Lung (tissue), 12 donors: ENCODE results near the gene TOX2. TPM values are rescaled to one million over a fixed set of nuclear protein-coding genes. Genes with fewer than 3 reads are reported as not detected.

Source experiments
- ATAC-seq: fragments of 200-7000 bp; cut with Tn5 transposase; one replicate; pipeline ENCODE4 v1.9.1; 2020; ENCODE audit warnings: moderate number of reproducible peaks; ENCODE audit not compliant: insufficient read depth, low FRiP score
- DNase-seq, 3 donors: peaks; one replicate each; pipeline ENCODE4 v3.0.0-alpha.2; 2013 to 2017
- H3K27ac ChIP-seq, 2 donors: one replicate each; pipeline ENCODE4 v1.5.1; 2013; ENCODE audit warnings: mild to moderate bottlenecking in 2 of 2, moderate library complexity in 2 of 2, control low read depth in 1 of 2, inconsistent platforms in 1 of 2, low read depth in 1 of 2, low read length in 1 of 2
- H3K27me3 ChIP-seq, 3 donors: one replicate each; pipeline ENCODE4 v1.5.1; 2013; ENCODE audit warnings: low read length in 2 of 3; ENCODE audit not compliant: control insufficient read depth in 3 of 3, insufficient read depth in 3 of 3
- H3K36me3 ChIP-seq, 4 donors: one replicate each; pipeline ENCODE4 v1.5.1; 2013; ENCODE audit warnings: low read length in 4 of 4, mild to moderate bottlenecking in 1 of 4, moderate library complexity in 1 of 4; ENCODE audit not compliant: control insufficient read depth in 4 of 4, insufficient read depth in 4 of 4
- H3K4me1 ChIP-seq, 5 donors: one replicate each; pipeline ENCODE4 v1.5.1; 2013; ENCODE audit warnings: low read length in 5 of 5, mild to moderate bottlenecking in 2 of 5, moderate library complexity in 1 of 5; ENCODE audit not compliant: control insufficient read depth in 5 of 5, insufficient read depth in 5 of 5
- H3K4me3 ChIP-seq: one replicate; pipeline ENCODE4 v1.5.1; 2013; ENCODE audit warnings: mild to moderate bottlenecking, control low read depth, moderate library complexity
- H3K9ac ChIP-seq, 2 donors: one replicate each; pipeline ENCODE4 v1.5.1; 2013; ENCODE audit warnings: low read length in 2 of 2, control low read depth in 1 of 2; ENCODE audit not compliant: insufficient read depth in 1 of 2
- H3K9me3 ChIP-seq, 4 donors: one replicate each; pipeline ENCODE4 v1.5.1; 2013; ENCODE audit warnings: low read length in 3 of 4, mild to moderate bottlenecking in 1 of 4, moderate library complexity in 1 of 4; ENCODE audit not compliant: control insufficient read depth in 4 of 4, insufficient read depth in 3 of 4
- CTCF ChIP-seq: IDR thresholded peaks from 2 replicates; pipeline ENCODE4 v1.5.1; 2012; ENCODE audit warnings: mild to moderate bottlenecking; ENCODE audit errors: control extremely low read depth, extremely low read depth
- WGBS, 2 donors: extraction: QIAGEN DNeasy Blood & Tissue Kit; methylation state at CpG; one replicate each; pipeline ENCODE4 v1.1.7; 2013; 5-methylcytosine and 5-hydroxymethylcytosine counted together
- polyA plus RNA-seq, 2 donors: library from polyadenylated mRNA; stranded (reverse); fragments of 200-250 nt; gene quantifications; one replicate each; pipeline ENCODE4 v1.2.1, GENCODE V29; 2013
- total RNA-seq, 2 donors: library from RNA; depleted of rRNA in 1 of 2; stranded (reverse); fragments of >200 nt in 1 of 2; gene quantifications; one replicate each; pipeline ENCODE4 v1.2.1, GENCODE V29; 2014 to 2021
- donor health status: control.
- donor health status: control.
- donor health status: Bipolar disorder and iron deficiency.
- donor health status: healthy.
- donor health status: DM: yes; HTN: yes; CAD: no.

TOX2 gene
- total and polyA plus RNA-seq, 4 donors = 12.0 to 25.5 (median 16.6) TPM

GRCh38 chr20:44065401-44066340, 151.0 kb downstream of the TOX2 start:
- no peak for ATAC-seq
- Histone ChIP-seq H3K27me3 (no peaks in the 10 kb centered on the region), H3K36me3 (peaks cover 0 to 8% (median 3%) of the 10 kb centered on the region in 4 donors), H3K9ac (no peak overlapping the region), H3K4me1 (no peaks in the 10 kb centered on the region), H3K27ac (no peak overlapping the region), H3K9me3 (no peaks in the 10 kb centered on the region), H3K4me3 (no peak overlapping the region)
- no peak for TF ChIP-seq CTCF
- WGBS, 2 donors = 94 to 96% methylated on average over 20 of the region's 20 CpGs
- DNase-seq = no peak

- no peak for TF ChIP-seq CTCF
- ATAC-seq = no peak
- WGBS, 2 donors = 91% methylated on average over 15 of the region's 15 CpGs
Observed at GRCh38 chr20:44066645-44067606, 152.3 kb downstream of the TOX2 start.

GRCh38 chr20:44067650-44068081, 153.0 kb downstream of the TOX2 start:
- no peak overlapping the region for H3K27ac ChIP-seq
- no peak overlapping the region for H3K9ac ChIP-seq
- H3K27me3 ChIP-seq = no peaks in the 10 kb centered on the region
- H3K4me1 ChIP-seq = no peaks in the 10 kb centered on the region
- H3K36me3 ChIP-seq = peaks cover 0 to 8% (median 3%) of the 10 kb centered on the region in 4 donors
- TF ChIP-seq CTCF = no peak
- H3K4me3 ChIP-seq = no peak overlapping the region
- no peaks in the 10 kb centered on the region for H3K9me3 ChIP-seq
- ATAC-seq (no peak), DNase-seq (no peak)
- WGBS, 2 donors = 92 to 94% methylated on average over 15 of the region's 15 CpGs

More at GRCh38 chr20:44066645-44067606, 152.3 kb downstream of the TOX2 start:
- DNase-seq = no peak
- Histone ChIP-seq H3K27ac (no peak overlapping the region), H3K27me3 (no peaks in the 10 kb centered on the region), H3K4me1 (no peaks in the 10 kb centered on the region), H3K9ac (no peak overlapping the region), H3K9me3 (no peaks in the 10 kb centered on the region), H3K4me3 (no peak overlapping the region), H3K36me3 (peaks cover 0 to 8% (median 3%) of the 10 kb centered on the region in 4 donors)
